Endothelial cell of umbilical vein (primary cell): ENCODE results near the gene TNFRSF4. TPM values are rescaled to one million over a fixed set of nuclear protein-coding genes. Genes with fewer than 3 reads are reported as not detected.

Experiments
- BruUV-seq: library from RNA; stranded (reverse); fragments of 400-500 nt; replicated peaks from 2 replicates; lab custom pipeline; 2021; lab: Mats Ljungman, UMichigan
- CTCF ChIA-PET: fragments of 300-600, 350-600 bp; sonication (Branson Sonifier 250); formaldehyde crosslinking; loops from one replicate; lab custom pipeline; 2021; ENCODE audit warnings: antibody characterized with exemption, inconsistent platforms; lab: Charles Lee
- POLR2A ChIA-PET: fragments of 300-600, 350-600 bp; sonication (Branson Sonifier 250); formaldehyde crosslinking; loops from one replicate; lab custom pipeline; 2021; ENCODE audit warnings: antibody characterized with exemption, inconsistent platforms; lab: Charles Lee
- DNase-seq: peaks from one replicate; pipeline ENCODE4 v3.0.0-alpha.2; 2011; ENCODE audit warnings: low read depth, low spot score
- FAIRE-seq: peaks from 2 replicates; lab custom pipeline; 2011; peaks lifted over from hg19 to GRCh38; lab: Jason Lieb, UNC
- H2AFZ ChIP-seq: 2 replicates; pipeline ENCODE4 v1.6.0; 2012; ENCODE audit warnings: low read depth, low read length, control low read depth, inconsistent platforms
- H3K27ac ChIP-seq: 2 replicates; pipeline ENCODE4 v1.5.1; 2011; ENCODE audit warnings: low read depth, mild to moderate bottlenecking, control low read depth, low read length, moderate library complexity; ENCODE audit not compliant: insufficient read depth
- H3K27me3 ChIP-seq, 2 experiments: 2 replicates each; pipeline versions ENCODE4 v1.6.0 to v1.6.1; 2011; ENCODE audit warnings: low read length in 2 of 2, mixed read lengths in 1 of 2; ENCODE audit not compliant: control insufficient read depth in 2 of 2, insufficient read depth in 2 of 2
- H3K36me3 ChIP-seq, 2 experiments: 2 replicates in 1 of 2; 3 replicates in 1 of 2; pipeline ENCODE4 v1.5.1; 2011; ENCODE audit warnings: low read length in 2 of 2, mild to moderate bottlenecking in 1 of 2, moderate library complexity in 1 of 2; ENCODE audit not compliant: control insufficient read depth in 2 of 2, insufficient read depth in 2 of 2; ENCODE audit errors: extremely low read depth in 1 of 2
- H3K4me1 ChIP-seq: 3 replicates; pipeline ENCODE4 v1.5.1; 2011; ENCODE audit warnings: mild to moderate bottlenecking, low read length; ENCODE audit not compliant: control insufficient read depth, insufficient read depth; ENCODE audit errors: extremely low read depth
- H3K4me2 ChIP-seq: 2 replicates; pipeline ENCODE4 v1.6.1; 2011; ENCODE audit warnings: low read length, control low read depth, mixed read lengths; ENCODE audit not compliant: insufficient read depth
- H3K4me3 ChIP-seq, 3 experiments: fragments of 200-600 bp in 1 of 3; sonication (generic), shearing (Covaris generic) in 1 of 3; replicated peaks in 1 of 3; 2 replicates each; pipeline ENCODE4 v1.5.1; 2011 to 2016; ENCODE audit warnings: control low read depth in 3 of 3, low read length in 3 of 3, mild to moderate bottlenecking in 2 of 3, inconsistent platforms in 1 of 3, low read depth in 1 of 3, moderate library complexity in 1 of 3; ENCODE audit not compliant: insufficient read depth in 1 of 3
- H3K79me2 ChIP-seq: 2 replicates; pipeline ENCODE4 v1.6.0; 2012; ENCODE audit warnings: low read length, inconsistent platforms; ENCODE audit not compliant: control insufficient read depth, insufficient read depth
- H3K9ac ChIP-seq: replicated peaks from 2 replicates; pipeline ENCODE3; 2011; ENCODE audit warnings: low read length, control low read depth; ENCODE audit not compliant: insufficient read depth; ENCODE audit errors: extremely low read depth
- H3K9me1 ChIP-seq: replicated peaks from 3 replicates; pipeline ENCODE4 v1.6.0; 2011; ENCODE audit warnings: mild to moderate bottlenecking, low read length; ENCODE audit not compliant: control insufficient read depth, insufficient read depth; ENCODE audit errors: extremely low read depth
- H3K9me3 ChIP-seq: replicated peaks from 2 replicates; pipeline ENCODE4 v1.5.1; 2012; ENCODE audit warnings: low read length, inconsistent platforms; ENCODE audit not compliant: control insufficient read depth, insufficient read depth
- H4K20me1 ChIP-seq: replicated peaks from 2 replicates; pipeline ENCODE3; 2011; ENCODE audit warnings: mild to moderate bottlenecking, low read length; ENCODE audit not compliant: control insufficient read depth, insufficient read depth; ENCODE audit errors: extremely low read depth
- CTCF ChIP-seq, 2 donors: IDR thresholded peaks; 1 replicate in 1 of 2; 2 replicates in 1 of 2; pipeline ENCODE4 v1.5.1; 2011; ENCODE audit warnings: low read length in 2 of 2, mild to moderate bottlenecking in 2 of 2, moderate library complexity in 2 of 2, control low read depth in 1 of 2, inconsistent platforms in 1 of 2, low read depth in 1 of 2; ENCODE audit not compliant: insufficient read depth in 1 of 2; ENCODE audit errors: extremely low read depth in 1 of 2
- EZH2 ChIP-seq: IDR thresholded peaks from 2 replicates; pipeline ENCODE4 v1.6.1; 2012; ENCODE audit warnings: borderline replicate concordance, low read depth, mild to moderate bottlenecking, moderate library complexity, low read length, inconsistent platforms; ENCODE audit not compliant: severe bottlenecking
- FOS ChIP-seq: IDR thresholded peaks from 2 replicates; pipeline ENCODE4 v1.6.1; 2011; ENCODE audit warnings: mild to moderate bottlenecking, low read length, moderate library complexity, borderline replicate concordance; ENCODE audit not compliant: insufficient read depth
- GATA2 ChIP-seq: IDR thresholded peaks from 2 replicates; pipeline ENCODE4 v1.7.0; 2011; ENCODE audit warnings: low read depth, mild to moderate bottlenecking, moderate library complexity, mixed read lengths, low read length; ENCODE audit not compliant: insufficient read length, insufficient read depth
- JUN ChIP-seq: IDR thresholded peaks from 2 replicates; pipeline ENCODE4 v1.6.1; 2011; ENCODE audit warnings: borderline replicate concordance, low read depth; ENCODE audit not compliant: insufficient read length, insufficient read depth
- MAX ChIP-seq: IDR thresholded peaks from 2 replicates; pipeline ENCODE4 v1.6.1; 2011; ENCODE audit not compliant: insufficient read depth, insufficient read length
- MYC ChIP-seq: IDR thresholded peaks from one replicate; pipeline ENCODE4 v1.6.1; 2011; ENCODE audit warnings: mild to moderate bottlenecking, low read depth, low read length
- POLR2A ChIP-seq: IDR thresholded peaks from 2 replicates; pipeline ENCODE4 v1.6.1; 2012; ENCODE audit warnings: low read depth, mild to moderate bottlenecking, control low read depth, low read length
- POLR2AphosphoS5 ChIP-seq: IDR thresholded peaks from 2 replicates; pipeline ENCODE4 v1.6.1; 2012; ENCODE audit warnings: low read depth, mild to moderate bottlenecking, control low read depth, low read length, moderate library complexity; ENCODE audit not compliant: insufficient read depth
- dilution Hi-C: fragments of 300-500 bp; cut with MboI; formaldehyde crosslinking; loops from one replicate; pipeline ENCODE4 v1.15.0; 2019; ENCODE audit warnings: low sequenced_read_pairs; ENCODE audit not compliant: extremely low pct_ligation_motif_present
- intact Hi-C: fragments of 100-400 bp; cut with micrococcal nuclease; formaldehyde crosslinking; loops from one replicate; pipeline ENCODE4 v1.10.0; 2022
- polyA plus RNA-seq, 4 experiments: library from polyadenylated mRNA; depleted of rRNA in 3 of 4; stranded (reverse) in 3 of 4; unstranded in 1 of 4; fragments of >200 nt; gene quantifications; 2 replicates each; pipeline versions ENCODE4 v1.2.1 to v1.2.3, GENCODE V29; 2011 to 2012; ENCODE audit warnings: missing spikeins in 1 of 4
- total RNA-seq: library from RNA; stranded (reverse); gene quantifications from 2 replicates; pipeline ENCODE4 v1.2.3, GENCODE V29; 2021

Gene TNFRSF4
- total and polyA plus RNA-seq, 2 donors (not counting 3 experiments of a cell fraction or from before 2014, with no cell fraction given): 0.55 to 1.5 TPM

DNA sequence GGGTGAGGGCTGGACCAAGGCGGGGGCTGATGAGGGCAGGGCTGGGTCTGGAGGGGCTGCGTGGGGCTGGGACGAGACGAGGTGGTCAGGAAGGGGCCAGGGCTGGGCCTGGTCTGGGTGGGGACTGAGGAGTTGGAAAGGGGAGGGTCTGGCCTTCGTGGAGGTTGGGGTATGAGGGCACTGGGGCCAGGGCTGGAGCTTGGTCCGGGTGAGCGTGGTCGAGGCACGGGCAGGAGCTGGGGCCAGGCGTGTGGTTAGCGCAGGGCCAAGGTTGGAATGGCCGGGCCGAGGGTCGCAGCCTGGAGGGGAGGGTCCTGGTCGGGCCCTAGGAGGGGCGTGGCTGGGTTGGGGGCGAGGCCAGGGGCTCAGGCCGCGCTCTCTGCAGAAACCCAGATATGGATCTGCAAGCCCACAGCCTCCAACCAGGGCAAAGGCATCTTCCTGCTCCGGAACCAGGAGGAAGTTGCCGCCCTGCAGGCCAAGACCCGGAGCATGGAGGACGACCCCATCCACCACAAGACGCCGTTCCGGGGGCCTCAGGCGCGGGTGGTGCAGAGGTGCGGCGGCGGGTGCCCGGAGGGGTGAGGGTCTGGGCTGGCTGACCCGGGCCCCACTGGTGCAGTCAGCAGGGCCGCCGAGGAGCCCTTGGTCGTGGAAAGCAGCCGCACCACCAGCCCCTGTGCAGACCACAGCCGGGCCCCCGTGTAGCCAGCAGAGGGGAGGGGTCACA lies 31.3 kb downstream of the TNFRSF4 start:
- DNase-seq (no peak), FAIRE-seq (no peak)
- Histone ChIP-seq H3K9me1 (no peaks in the 10 kb centered on the region), H3K36me3 (no peaks in the 10 kb centered on the region), H3K4me3 (no peak overlapping the region), H3K4me1 (no peaks in the 10 kb centered on the region), H3K79me2 (no peaks in the 10 kb centered on the region), H3K27ac (no peak overlapping the region), H2AFZ (no peak overlapping the region), H3K4me2 (no peak overlapping the region), H3K9me3 (no peaks in the 10 kb centered on the region), H3K27me3 (no peaks in the 10 kb centered on the region), H3K9ac (no peak overlapping the region), H4K20me1 (no peaks in the 10 kb centered on the region)
- BruUV-seq: no TSS peak
- ChIA-PET POLR2A (no interaction called here), CTCF (no interaction called here)
- intact Hi-C loops: no loop called here
- dilution Hi-C loops: no loop called here
- TF ChIP-seq FOS (no peak), CTCF (IDR thresholded peaks at IDR 0.05; ENCODE audit: extremely low read depth in 1 of 2, insufficient read depth in 1 of 2, low read depth in 1 of 2, low read length in 2 of 2) (no peak), MYC (no peak), POLR2AphosphoS5 (no peak), GATA2 (no peak), JUN (no peak), POLR2A (no peak), EZH2 (no peak), MAX (no peak)
